HEK293 (cell line): ENCODE data around the gene CDON.
"Not testable (repeated sequence)": the region's sequence is repeated elsewhere in the genome, so short reads cannot be mapped to it uniquely, and the experiment has no call there.

ENCODE experiments used
- CTCF ChIA-PET: fragments of 350-600 bp; formaldehyde crosslinking; extraction: SDS; loops from one replicate; lab custom pipeline; 2021; ENCODE audit warnings: antibody characterized with exemption; lab: Yijun Ruan, JAX
- POLR2A ChIA-PET: fragments of 300-600 bp; formaldehyde crosslinking; extraction: SDS; loops from one replicate; lab custom pipeline; 2020; ENCODE audit warnings: antibody characterized with exemption, inconsistent platforms; lab: Yijun Ruan, JAX
- H3K27ac ChIP-seq: fragments of 200-500 bp; sonication (Bioruptor generic); 2 replicates; pipeline ENCODE4 v1.5.1; 2014; ENCODE audit warnings: low read depth, low read length, control low read depth, inconsistent platforms; ENCODE audit errors: extremely low read depth
- H3K36me3 ChIP-seq, 2 experiments: fragments of 200-500 bp in 1 of 2; sonication (Bioruptor generic) in 1 of 2; 1 replicate in 1 of 2; 2 replicates in 1 of 2; pipeline ENCODE4 v1.5.1; 2014 to 2017; ENCODE audit warnings: inconsistent platforms in 2 of 2, low read length in 2 of 2; ENCODE audit not compliant: control insufficient read depth in 2 of 2, insufficient read depth in 1 of 2
- H3K4me1 ChIP-seq: fragments of 200-500 bp; sonication (Bioruptor generic); 2 replicates; pipeline ENCODE4 v1.5.1; 2014; ENCODE audit warnings: mild to moderate bottlenecking, low read length, inconsistent platforms; ENCODE audit not compliant: control insufficient read depth, insufficient read depth
- H3K4me3 ChIP-seq: 2 replicates; pipeline ENCODE4 v1.5.1; 2011; ENCODE audit warnings: low read depth, mild to moderate bottlenecking, control low read depth, low read length, moderate library complexity
- H3K9me3 ChIP-seq: fragments of 200-500 bp; sonication (Bioruptor generic); 2 replicates; pipeline ENCODE4 v1.5.1; 2014; ENCODE audit warnings: low read depth, low read length, inconsistent platforms; ENCODE audit not compliant: control insufficient read depth, insufficient read depth
- FEZF1 ChIP-seq: fragments of 450-650 bp; formaldehyde crosslinking; IDR thresholded peaks from 2 replicates; pipeline ENCODE4 v1.5.1; 2016; ENCODE audit warnings: missing biosample characterization, missing genetic modification characterization
- GLI2 ChIP-seq: fragments of 450-650 bp; formaldehyde crosslinking; IDR thresholded peaks from 2 replicates; pipeline ENCODE4; 2017; ENCODE audit warnings: missing biosample characterization, missing genetic modification characterization, low read depth, borderline replicate concordance
- KLF8 ChIP-seq: fragments of 450-650 bp; formaldehyde crosslinking; IDR thresholded peaks from 2 replicates; pipeline ENCODE4 v1.5.1; 2016; ENCODE audit warnings: missing biosample characterization, missing genetic modification characterization
- SCRT2 ChIP-seq: fragments of 450-650 bp; formaldehyde crosslinking; IDR thresholded peaks from 2 replicates; pipeline ENCODE4 v1.5.1; 2016; ENCODE audit warnings: missing biosample characterization, missing genetic modification characterization
- TCF7L2 ChIP-seq: IDR thresholded peaks from 2 replicates; pipeline ENCODE4 v1.6.1; 2011; ENCODE audit warnings: low read depth, mild to moderate bottlenecking, inconsistent platforms, low read length, moderate library complexity, borderline replicate concordance
- TRIM28 ChIP-seq: IDR thresholded peaks from 2 replicates; pipeline ENCODE4 v1.6.1; 2011; ENCODE audit warnings: low read length, control low read depth, borderline replicate concordance
- WT1 ChIP-seq: fragments of 450-650 bp; formaldehyde crosslinking; IDR thresholded peaks from 2 replicates; pipeline ENCODE4 v1.5.1; 2016; ENCODE audit warnings: missing biosample characterization, missing genetic modification characterization
- YY1 ChIP-seq: fragments of 450-650 bp; formaldehyde crosslinking; IDR thresholded peaks from 2 replicates; pipeline ENCODE4 v1.5.1; 2018; ENCODE audit warnings: missing biosample characterization, missing genetic modification characterization
- ZBTB7A ChIP-seq: fragments of 450-650 bp; formaldehyde crosslinking; IDR thresholded peaks from 2 replicates; pipeline ENCODE4 v1.5.1; 2016; ENCODE audit warnings: low read depth, missing biosample characterization, missing genetic modification characterization
- ZFP3 ChIP-seq: fragments of 450-650 bp; formaldehyde crosslinking; IDR thresholded peaks from 2 replicates; pipeline ENCODE4 v1.5.1; 2016; ENCODE audit warnings: low read depth, missing biosample characterization, missing genetic modification characterization
- ZNF404 ChIP-seq: fragments of 450-650 bp; formaldehyde crosslinking; IDR thresholded peaks from 2 replicates; pipeline ENCODE4 v1.5.1; 2017; ENCODE audit warnings: missing biosample characterization, missing genetic modification characterization
- ZNF423 ChIP-seq: fragments of 450-650 bp; formaldehyde crosslinking; IDR thresholded peaks from 2 replicates; pipeline ENCODE4 v1.5.1; 2016; ENCODE audit warnings: missing biosample characterization, missing genetic modification characterization
- ZNF501 ChIP-seq: fragments of 450-650 bp; formaldehyde crosslinking; IDR thresholded peaks from 2 replicates; pipeline ENCODE4 v1.5.1; 2016; ENCODE audit warnings: missing biosample characterization, missing genetic modification characterization
- ZNF510 ChIP-seq: fragments of 450-650 bp; formaldehyde crosslinking; IDR thresholded peaks from 2 replicates; pipeline ENCODE4 v1.5.1; 2018; ENCODE audit warnings: mild to moderate bottlenecking, missing genetic modification characterization, missing biosample characterization; ENCODE audit not compliant: insufficient replicate concordance
- ZNF548 ChIP-seq: fragments of 450-650 bp; formaldehyde crosslinking; IDR thresholded peaks from 2 replicates; pipeline ENCODE4 v1.5.1; 2016; ENCODE audit warnings: missing biosample characterization, missing genetic modification characterization
- ZNF558 ChIP-seq: fragments of 450-650 bp; formaldehyde crosslinking; IDR thresholded peaks from 2 replicates; pipeline ENCODE4 v1.5.1; 2016; ENCODE audit warnings: missing biosample characterization, missing genetic modification characterization
- ZNF561 ChIP-seq: fragments of 450-650 bp; IDR thresholded peaks from 2 replicates; pipeline ENCODE4 v1.5.1; 2018; ENCODE audit warnings: missing biosample characterization, missing genetic modification characterization, borderline replicate concordance
- ZNF629 ChIP-seq: fragments of 450-650 bp; formaldehyde crosslinking; IDR thresholded peaks from 2 replicates; pipeline ENCODE4 v1.5.1; 2017; ENCODE audit warnings: missing biosample characterization, missing genetic modification characterization
- ZSCAN16 ChIP-seq: fragments of 450-650 bp; formaldehyde crosslinking; IDR thresholded peaks from 2 replicates; pipeline ENCODE4 v1.5.1; 2016; ENCODE audit warnings: missing biosample characterization, missing genetic modification characterization
- TF ChIP-seq, protein P1 (sequence below): fragments of 450-650 bp; formaldehyde crosslinking; IDR thresholded peaks from 2 replicates; pipeline ENCODE4 v1.5.1; 2016; ENCODE audit warnings: missing biosample characterization, missing genetic modification characterization
- TF ChIP-seq, protein P2 (sequence below): fragments of 450-650 bp; IDR thresholded peaks from 2 replicates; pipeline ENCODE4 v1.5.1; 2018; ENCODE audit warnings: missing biosample characterization, missing genetic modification characterization

The CDON gene

DNA sequence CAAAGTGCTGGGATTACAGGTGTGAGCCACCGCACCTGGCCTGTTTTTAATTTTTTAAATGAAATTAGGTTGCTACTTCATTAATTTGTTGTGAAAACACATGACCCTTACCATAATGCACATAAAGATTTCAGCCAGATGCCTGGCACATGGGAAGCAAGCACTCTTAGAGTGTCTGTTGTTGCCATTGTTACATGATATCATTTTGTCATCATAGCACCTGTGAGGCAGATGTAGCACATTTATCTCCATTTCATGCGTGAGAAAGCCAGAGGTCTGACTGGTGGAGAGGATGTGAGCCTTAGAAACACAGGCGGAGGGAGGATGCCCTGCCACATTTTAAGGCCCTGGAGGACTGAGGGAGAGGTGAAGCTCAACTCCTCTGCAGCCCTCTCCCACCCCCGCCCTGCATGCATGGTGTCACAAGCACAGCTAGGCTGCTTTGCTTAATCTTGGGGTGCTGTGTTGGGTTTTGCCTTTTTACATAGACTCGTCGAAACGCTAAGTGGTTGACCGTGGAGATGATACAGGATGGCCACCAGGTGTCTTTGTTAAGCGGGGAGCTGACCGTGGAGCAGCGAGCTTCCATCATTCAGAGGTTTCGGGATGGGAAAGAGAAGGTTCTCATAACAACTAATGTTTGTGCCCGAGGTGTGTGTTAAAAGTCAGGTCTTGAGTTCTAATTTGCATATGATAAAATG is 144.4 kb downstream of the CDON start:
- Histone ChIP-seq H3K4me3 (no peak overlapping the region), H3K9me3 (no peaks in the 10 kb centered on the region), H3K36me3 (no peaks in the 10 kb centered on the region), H3K27ac (no peak overlapping the region), H3K4me1 (no peaks in the 10 kb centered on the region)
- TF ChIP-seq ZNF404 (tag by site-specific recombination) (no peak), ZNF501 (tag by site-specific recombination) (no peak), GLI2 (tag by site-specific recombination) (no peak), ZNF629 (no peak)
- ChIA-PET CTCF (interaction anchor here (0.8 to 1.2 kb wide), 2 partner anchors 274 to 275 kb away, joined by 3 to 6 read pairs; no protein-coding TSS in a partner anchor), POLR2A (no interaction called here)

DNA sequence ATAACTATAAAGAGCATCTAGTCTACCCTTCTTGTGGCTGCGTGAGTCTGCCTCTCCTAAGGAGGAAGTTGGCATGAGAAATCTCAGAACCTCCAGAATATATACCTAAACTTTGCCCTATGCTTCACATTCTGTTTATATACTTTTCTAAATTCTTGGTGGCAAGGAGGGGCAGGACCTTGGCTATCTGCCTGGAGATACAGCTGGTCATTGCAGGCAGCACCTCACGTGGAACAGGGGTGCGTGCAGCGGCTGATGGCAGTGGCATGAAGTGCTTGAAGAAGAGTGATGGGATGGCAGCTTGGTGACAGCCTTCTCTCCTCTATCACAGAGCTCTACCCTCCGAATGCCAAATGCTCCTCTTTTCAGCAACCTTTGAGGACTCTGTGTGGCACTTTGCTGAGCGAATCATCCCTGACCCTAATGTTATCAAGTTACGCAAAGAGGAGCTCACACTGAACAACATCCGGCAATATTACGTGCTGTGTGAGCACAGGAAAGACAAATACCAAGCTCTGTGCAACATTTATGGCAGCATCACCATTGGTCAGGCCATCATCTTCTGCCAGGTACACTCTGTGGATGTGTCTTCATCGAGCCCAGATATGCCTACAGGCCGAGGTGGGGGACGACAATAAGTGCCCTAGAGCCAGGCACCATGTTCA is 145.9 kb downstream of the CDON start:
- CTCF ChIA-PET: interaction anchor here (0.5 to 0.9 kb wide), 4 partner anchors 164 to 301 kb away, joined by 3 to 6 read pairs (median 4); no protein-coding TSS in a partner anchor
- Histone ChIP-seq H3K4me3 (no peak overlapping the region), H3K36me3 (no peaks in the 10 kb centered on the region), H3K4me1 (no peaks in the 10 kb centered on the region), H3K27ac (no peak overlapping the region), H3K9me3 (no peaks in the 10 kb centered on the region)
- POLR2A ChIA-PET: no interaction called here
- no peak for TF ChIP-seq ZNF548
- TF ChIP-seq ZFP3 (tag by site-specific recombination): no peak
- TF ChIP-seq TCF7L2: no peak
- no peak for TF ChIP-seq KLF8 (tag by site-specific recombination)
- TF ChIP-seq ZNF561 (tag by site-specific recombination): no peak
- TF ChIP-seq, protein P1, sequence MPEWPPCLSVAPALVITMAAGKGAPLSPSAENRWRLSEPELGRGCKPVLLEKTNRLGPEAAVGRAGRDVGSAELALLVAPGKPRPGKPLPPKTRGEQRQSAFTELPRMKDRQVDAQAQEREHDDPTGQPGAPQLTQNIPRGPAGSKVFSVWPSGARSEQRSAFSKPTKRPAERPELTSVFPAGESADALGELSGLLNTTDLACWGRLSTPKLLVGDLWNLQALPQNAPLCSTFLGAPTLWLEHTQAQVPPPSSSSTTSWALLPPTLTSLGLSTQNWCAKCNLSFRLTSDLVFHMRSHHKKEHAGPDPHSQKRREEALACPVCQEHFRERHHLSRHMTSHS: no peak
- no peak for TF ChIP-seq TRIM28

DNA sequence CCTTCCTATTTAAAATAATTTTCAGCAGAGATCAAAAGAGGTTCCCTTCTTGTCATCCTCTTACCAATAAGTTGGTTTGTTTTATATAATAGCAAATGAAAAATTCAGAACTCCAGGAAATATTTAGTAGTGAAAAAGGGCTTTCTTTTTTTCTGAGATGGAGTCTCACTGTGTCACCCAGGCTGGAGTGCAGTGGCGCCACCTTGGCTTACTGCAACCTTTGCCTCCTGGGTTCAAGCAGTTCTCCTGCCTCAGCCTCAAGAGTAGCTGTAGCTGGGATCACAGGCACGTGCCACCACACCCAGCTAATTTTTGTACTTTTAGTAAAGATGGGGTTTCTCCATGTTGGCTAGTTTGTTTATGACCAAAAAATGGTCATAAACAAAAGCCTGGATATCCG is 148.1 kb downstream of the CDON start:
- H3K4me1 ChIP-seq, H3K27ac ChIP-seq, H3K36me3 ChIP-seq, POLR2A ChIA-PET, H3K9me3 ChIP-seq, H3K4me3 ChIP-seq: not testable (repeated sequence)
- CTCF ChIA-PET: interaction anchor here (0.7 to 1.3 kb wide), 3 partner anchors 8 to 284 kb away, joined by 3 to 8 read pairs (median 3); no protein-coding TSS in a partner anchor

DNA sequence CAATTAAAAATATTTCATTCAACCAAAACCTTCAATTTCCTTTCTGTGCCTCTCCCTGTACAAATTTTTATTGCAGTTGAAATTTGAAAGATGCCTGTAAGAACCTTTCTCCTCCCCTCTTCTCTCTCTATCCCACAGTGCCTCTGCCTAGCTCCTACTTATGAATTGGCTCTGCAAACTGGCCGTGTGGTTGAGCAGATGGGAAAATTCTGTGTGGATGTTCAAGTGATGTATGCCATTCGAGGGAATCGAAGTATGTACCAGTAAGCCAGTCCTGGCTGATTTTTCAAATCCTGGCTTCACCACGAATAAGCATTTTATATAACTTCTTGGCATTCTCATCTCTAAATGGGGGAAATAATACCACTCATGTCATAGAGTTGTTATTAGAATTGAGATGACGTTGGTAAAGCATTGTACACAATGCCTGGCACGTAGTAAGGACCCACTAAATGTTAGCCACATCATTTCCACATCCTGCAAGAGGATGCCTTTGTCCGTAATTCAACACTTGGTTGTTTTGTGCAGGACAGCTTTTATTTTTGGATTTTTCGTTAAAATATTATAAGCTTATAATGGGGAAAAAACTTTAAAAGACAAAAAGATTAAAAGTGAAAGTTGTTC is 152.3 kb downstream of the CDON start:
- ChIA-PET CTCF (interaction anchor here (1.7 kb wide), 1 partner anchor 32 kb away, joined by 7 read pairs; no protein-coding TSS in a partner anchor), POLR2A (interaction anchor here (0.6 to 1.6 kb wide), 3 partner anchors 7 to 169 kb away, joined by 3 to 4 read pairs (median 3); partner anchors contain the start of gene PUS3)
- Histone ChIP-seq H3K27ac (no peak overlapping the region), H3K4me1 (no peaks in the 10 kb centered on the region), H3K36me3 (no peaks in the 10 kb centered on the region), H3K4me3 (no peak overlapping the region), H3K9me3 (no peaks in the 10 kb centered on the region)
- TF ChIP-seq ZNF558 (tag by site-specific recombination) (no peak), FEZF1 (no peak), WT1 (tag by site-specific recombination) (no peak), ZSCAN16 (tag by site-specific recombination) (no peak), ZNF548 (no peak), ZNF423 (tag by site-specific recombination) (no peak), ZBTB7A (tag by site-specific recombination) (no peak), SCRT2 (tag by site-specific recombination) (no peak), YY1 (tag by site-specific recombination) (no peak), ZNF510 (no peak)
- TF ChIP-seq, protein P2, sequence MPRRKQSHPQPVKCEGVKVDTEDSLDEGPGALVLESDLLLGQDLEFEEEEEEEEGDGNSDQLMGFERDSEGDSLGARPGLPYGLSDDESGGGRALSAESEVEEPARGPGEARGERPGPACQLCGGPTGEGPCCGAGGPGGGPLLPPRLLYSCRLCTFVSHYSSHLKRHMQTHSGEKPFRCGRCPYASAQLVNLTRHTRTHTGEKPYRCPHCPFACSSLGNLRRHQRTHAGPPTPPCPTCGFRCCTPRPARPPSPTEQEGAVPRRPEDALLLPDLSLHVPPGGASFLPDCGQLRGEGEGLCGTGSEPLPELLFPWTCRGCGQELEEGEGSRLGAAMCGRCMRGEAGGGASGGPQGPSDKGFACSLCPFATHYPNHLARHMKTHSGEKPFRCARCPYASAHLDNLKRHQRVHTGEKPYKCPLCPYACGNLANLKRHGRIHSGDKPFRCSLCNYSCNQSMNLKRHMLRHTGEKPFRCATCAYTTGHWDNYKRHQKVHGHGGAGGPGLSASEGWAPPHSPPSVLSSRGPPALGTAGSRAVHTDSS: no peak
